ENCODE data around the gene SRCIN1. TPM values are rescaled to one million over a fixed set of nuclear protein-coding genes. Genes with fewer than 3 reads are reported as not detected.

SRCIN1 gene
- total and polyA plus RNA-seq, 7 donors = 0.04 to 0.39 (median 0.16) TPM; not detected in 1

- Histone ChIP-seq H3K27me3 (ENCODE audit: insufficient read depth in 3 of 3, low read length in 2 of 3) (peaks cover 0 to 14% (median 0%) of the 10 kb centered on the region in 3 donors), H3K9me3 (peaks cover 4% of the 10 kb centered on the region), H3K4me3 (no peak overlapping the region), H3K4me1 (no peaks in the 10 kb centered on the region), H3K27ac (no peak overlapping the region), H3K36me3 (ENCODE audit: insufficient read depth in 1 of 2, low read depth in 1 of 2) (no peaks in the 10 kb centered on the region)
- no peak for TF ChIP-seq CTCF (IDR thresholded peaks at IDR 0.05)
- intact Hi-C loops (cut with DNase I) = no loop called here
- DNase-seq = no peak
- 81 to 87% (median 82%) methylated on average over 2 of the region's 2 CpGs for WGBS, 3 donors
- ATAC-seq = no peak
Observed at GRCh38 chr17:38613525-38613980, 7.8 kb upstream of the SRCIN1 start.

- peaks cover 0 to 27% (median 5%) of the 10 kb centered on the region in 3 donors for H3K27me3 ChIP-seq (ENCODE audit: insufficient read depth in 3 of 3, low read length in 2 of 3)
Observed at GRCh38 chr17:38611872-38612376, 6.2 kb upstream of the SRCIN1 start.

GRCh38 chr17:38611070-38611786 lies 5.5 kb upstream of the SRCIN1 start:
- no peak for TF ChIP-seq CTCF (IDR thresholded peaks at IDR 0.05)
- H3K36me3 ChIP-seq (ENCODE audit: insufficient read depth in 1 of 2, low read depth in 1 of 2) = no peaks in the 10 kb centered on the region
- H3K9me3 ChIP-seq = peaks cover 4% of the 10 kb centered on the region
- H3K27me3 ChIP-seq (ENCODE audit: insufficient read depth in 3 of 3, low read length in 2 of 3) = peaks cover 0 to 33% (median 6%) of the 10 kb centered on the region in 3 donors
- H3K4me1 ChIP-seq = peaks cover 8% of the 10 kb centered on the region
- 83 to 94% (median 90%) methylated on average over 11 of the region's 11 CpGs for WGBS, 3 donors
- no peak overlapping the region for H3K4me3 ChIP-seq
- no peak overlapping the region for H3K27ac ChIP-seq
- intact Hi-C loops (cut with DNase I) = no loop called here
- DNase-seq = peak in 1 of 2 donors; percentile 11
- ATAC-seq = no peak

More at GRCh38 chr17:38611872-38612376, 6.2 kb upstream of the SRCIN1 start:
- intact Hi-C loops (cut with DNase I) = no loop called here
- H3K4me3 ChIP-seq = no peak overlapping the region
- no peak for ATAC-seq
- no peak for DNase-seq
- TF ChIP-seq CTCF (IDR thresholded peaks at IDR 0.05) = no peak
- 93 to 97% (median 93%) methylated on average over 6 of the region's 6 CpGs for WGBS, 3 donors
- peaks cover 4% of the 10 kb centered on the region for H3K9me3 ChIP-seq
- peaks cover 4% of the 10 kb centered on the region for H3K4me1 ChIP-seq
- H3K36me3 ChIP-seq (ENCODE audit: insufficient read depth in 1 of 2, low read depth in 1 of 2) = no peaks in the 10 kb centered on the region
- H3K27ac ChIP-seq = no peak overlapping the region

- no peak for TF ChIP-seq CTCF (IDR thresholded peaks at IDR 0.05)
- Histone ChIP-seq H3K27me3 (ENCODE audit: insufficient read depth in 3 of 3, low read length in 2 of 3) (peaks cover 0 to 48% (median 8%) of the 10 kb centered on the region in 3 donors), H3K27ac (no peak overlapping the region), H3K9me3 (peaks cover 4% of the 10 kb centered on the region), H3K36me3 (ENCODE audit: insufficient read depth in 1 of 2, low read depth in 1 of 2) (no peaks in the 10 kb centered on the region), H3K4me3 (no peak overlapping the region), H3K4me1 (peaks cover 9% of the 10 kb centered on the region)
- 36 to 49% (median 47%) methylated on average over 8 to 9 of the region's 9 CpGs for WGBS, 3 donors
- no peak for ATAC-seq
- intact Hi-C loops (cut with DNase I) = no loop called here
- peak in 1 of 2 donors; percentile 22 for DNase-seq
Observed at GRCh38 chr17:38609280-38610031, 3.7 kb upstream of the SRCIN1 start.

Measured in psoas muscle (tissue), 8 donors.